ENCODE measurements around the gene NDUFAF8. TPM values are rescaled to one million over a fixed set of nuclear protein-coding genes. Genes with fewer than 3 reads are reported as not detected.

Gene NDUFAF8
- total RNA-seq, 2 donors from 2014 or later = 33.4 to 68.0 TPM

DNA sequence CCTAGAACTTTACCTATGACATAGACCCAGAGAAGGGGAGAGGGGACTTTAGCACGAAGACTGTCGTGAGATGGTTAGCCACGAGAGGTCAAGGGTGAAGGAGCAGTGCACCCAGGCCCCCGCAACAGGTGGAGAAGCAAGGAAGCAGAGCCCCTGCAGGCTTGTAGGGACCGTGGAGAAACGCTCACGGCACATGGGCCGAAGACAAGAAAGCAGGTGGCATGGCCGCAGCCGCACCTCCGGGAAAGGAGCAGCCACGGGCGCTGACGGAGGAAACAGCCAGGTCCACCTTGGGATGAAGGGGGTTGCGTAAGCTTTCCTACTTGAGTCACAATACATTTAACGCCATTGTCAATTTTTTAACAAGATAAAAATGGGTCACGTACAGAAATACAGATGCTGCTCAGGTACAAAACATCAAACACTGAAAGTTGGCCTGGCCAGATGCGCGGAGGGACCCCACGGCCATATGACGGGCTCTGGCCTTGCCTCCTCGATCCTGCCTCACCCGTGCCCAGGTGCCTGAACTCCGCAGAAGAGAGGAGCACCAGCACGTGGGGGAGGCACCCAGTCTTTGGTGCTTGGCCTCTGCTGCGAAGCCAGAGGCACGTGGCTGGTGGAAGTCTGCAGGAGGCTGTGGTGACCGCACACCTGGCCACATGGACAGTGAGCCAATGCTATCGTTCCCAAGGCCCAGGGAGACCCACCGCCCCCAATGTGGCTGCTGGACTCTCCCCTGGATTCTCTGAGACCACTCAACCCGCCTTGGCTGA lies 34.8 kb downstream of the NDUFAF8 start:
- H3K27ac Mint-ChIP-seq = peak overlapping the region; percentile 28
- no peak for ATAC-seq (replicated peaks)
- H3K27me3 Mint-ChIP-seq = no peaks in the 10 kb centered on the region
- H3K4me1 Mint-ChIP-seq = no peaks in the 10 kb centered on the region
- no peaks in the 10 kb centered on the region for H3K9me3 Mint-ChIP-seq
- peaks cover 76% of the 10 kb centered on the region for H3K36me3 Mint-ChIP-seq (ENCODE audit: low read depth)
- H3K4me3 Mint-ChIP-seq = no peak overlapping the region

GRCh38 chr17:81274471-81274855 lies 35.3 kb downstream of the NDUFAF8 start:
- Mint-ChIP-seq H3K27me3 (no peaks in the 10 kb centered on the region), H3K27ac (no peak overlapping the region)

DNA sequence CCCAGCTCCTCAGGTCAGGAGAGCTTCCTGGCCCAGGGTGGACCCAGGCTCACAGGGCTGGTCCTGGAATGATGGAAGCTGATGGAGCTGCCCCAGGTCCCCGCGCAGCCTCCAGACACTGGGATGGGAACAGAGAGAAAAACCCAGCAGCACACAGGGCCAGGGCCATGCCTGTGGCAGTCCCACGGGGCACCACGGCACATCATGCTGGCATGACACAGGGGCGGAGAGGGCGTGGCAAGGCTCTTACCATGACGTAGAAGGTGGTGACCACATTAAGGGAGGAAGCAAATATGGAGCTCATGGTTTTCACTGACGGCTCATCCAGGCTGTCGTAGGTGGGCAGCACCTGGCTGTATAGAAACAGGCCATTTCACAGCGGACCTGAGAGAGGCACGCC lies 37.7 kb downstream of the NDUFAF8 start:
- H3K4me1 Mint-ChIP-seq = no peaks in the 10 kb centered on the region
- no peaks in the 10 kb centered on the region for H3K9me3 Mint-ChIP-seq
- no peak for ATAC-seq (replicated peaks)
- no peaks in the 10 kb centered on the region for H3K27me3 Mint-ChIP-seq
- H3K36me3 Mint-ChIP-seq (ENCODE audit: low read depth) = peaks cover 66% of the 10 kb centered on the region
- H3K27ac Mint-ChIP-seq = no peak overlapping the region
- H3K4me3 Mint-ChIP-seq = no peak overlapping the region

More at GRCh38 chr17:81274471-81274855, 35.3 kb downstream of the NDUFAF8 start:
- H3K4me1 Mint-ChIP-seq = no peaks in the 10 kb centered on the region
- no peaks in the 10 kb centered on the region for H3K9me3 Mint-ChIP-seq
- H3K36me3 Mint-ChIP-seq (ENCODE audit: low read depth) = peaks cover 76% of the 10 kb centered on the region
- no peak for ATAC-seq (replicated peaks)
- no peak overlapping the region for H3K4me3 Mint-ChIP-seq

- ATAC-seq (replicated peaks) = no peak
- Mint-ChIP-seq H3K27ac (no peak overlapping the region), H3K9me3 (no peaks in the 10 kb centered on the region), H3K4me1 (no peaks in the 10 kb centered on the region), H3K27me3 (no peaks in the 10 kb centered on the region), H3K4me3 (no peak overlapping the region), H3K36me3 (ENCODE audit: low read depth) (peaks cover 59% of the 10 kb centered on the region)
Observed at GRCh38 chr17:81277421-81277820, 38.3 kb downstream of the NDUFAF8 start.

DNA sequence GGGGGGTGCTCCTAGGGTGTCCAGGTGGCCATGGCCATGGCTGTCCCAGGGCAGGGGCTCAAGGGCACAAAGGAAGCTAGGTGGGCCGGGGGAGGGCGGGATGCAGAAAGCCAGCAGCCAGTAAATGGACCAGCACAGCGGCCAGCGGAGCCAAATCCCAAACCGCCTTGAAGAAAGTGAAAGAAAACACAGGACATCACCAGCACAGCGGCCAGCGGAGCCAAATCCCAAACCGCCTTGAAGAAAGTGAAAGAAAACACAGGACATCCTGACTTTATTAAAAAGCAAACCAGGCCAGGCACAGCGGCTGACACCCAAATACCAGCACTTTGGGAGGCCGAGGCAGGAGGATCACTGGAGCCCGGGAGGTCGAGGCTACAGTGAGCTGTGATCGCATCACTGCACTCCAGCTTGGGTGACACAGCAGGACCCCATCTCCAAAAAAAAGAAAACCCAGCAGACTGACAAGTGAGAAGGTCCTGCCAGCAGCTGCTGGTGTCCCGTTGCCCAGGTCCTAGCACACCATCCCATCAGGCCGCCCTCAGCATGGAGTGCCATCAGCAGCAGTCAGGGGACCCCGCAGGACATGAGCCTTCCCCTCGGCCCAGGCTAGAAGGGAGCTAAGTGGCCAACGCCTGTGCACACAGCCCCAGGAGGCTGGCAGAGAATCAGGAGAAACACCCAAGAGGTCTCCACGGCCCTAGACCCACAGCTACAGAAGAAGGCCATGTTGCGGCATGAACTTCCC lies 39.0 kb downstream of the NDUFAF8 start:
- Mint-ChIP-seq H3K27ac (no peak overlapping the region), H3K27me3 (no peaks in the 10 kb centered on the region), H3K9me3 (no peaks in the 10 kb centered on the region), H3K4me3 (no peak overlapping the region), H3K36me3 (ENCODE audit: low read depth) (peaks cover 52% of the 10 kb centered on the region), H3K4me1 (no peaks in the 10 kb centered on the region)
- ATAC-seq (replicated peaks) = no peak

DNA sequence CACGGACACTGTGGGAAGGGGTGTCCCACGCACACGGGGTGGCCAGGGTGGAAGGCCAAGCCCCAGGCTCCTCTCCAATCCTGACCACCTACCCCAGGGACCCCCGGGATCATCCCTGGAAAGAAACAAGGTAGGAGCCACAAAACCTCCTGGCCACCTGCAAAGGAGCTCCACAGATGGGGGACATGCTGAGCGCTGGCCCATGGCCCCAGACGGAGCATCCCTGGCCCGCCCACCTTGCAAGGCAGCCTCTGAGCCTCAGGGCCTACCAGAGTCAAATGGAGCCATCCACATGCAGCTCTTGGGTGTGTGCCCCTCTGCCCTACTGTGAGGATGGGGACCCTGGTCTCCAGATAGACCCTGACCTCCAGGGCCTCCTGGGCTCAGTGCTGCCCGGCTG lies 39.7 kb downstream of the NDUFAF8 start:
- H3K9me3 Mint-ChIP-seq = no peaks in the 10 kb centered on the region
- H3K27ac Mint-ChIP-seq = no peak overlapping the region
- no peaks in the 10 kb centered on the region for H3K27me3 Mint-ChIP-seq
- no peaks in the 10 kb centered on the region for H3K4me1 Mint-ChIP-seq
- no peak overlapping the region for H3K4me3 Mint-ChIP-seq
- ATAC-seq (replicated peaks) = no peak
- peaks cover 45% of the 10 kb centered on the region for H3K36me3 Mint-ChIP-seq (ENCODE audit: low read depth)

- ATAC-seq (replicated peaks) = no peak
- H3K4me1 Mint-ChIP-seq = no peaks in the 10 kb centered on the region
- no peak overlapping the region for H3K4me3 Mint-ChIP-seq
- peaks cover 50% of the 10 kb centered on the region for H3K36me3 Mint-ChIP-seq (ENCODE audit: low read depth)
- H3K27me3 Mint-ChIP-seq = no peaks in the 10 kb centered on the region
- H3K27ac Mint-ChIP-seq = no peak overlapping the region
- no peaks in the 10 kb centered on the region for H3K9me3 Mint-ChIP-seq
Observed at GRCh38 chr17:81279278-81280275, 40.5 kb downstream of the NDUFAF8 start.

GRCh38 chr17:81280571-81280970 lies 41.5 kb downstream of the NDUFAF8 start:
- no peaks in the 10 kb centered on the region for H3K27me3 Mint-ChIP-seq
- ATAC-seq (replicated peaks) = no peak
- H3K9me3 Mint-ChIP-seq = no peaks in the 10 kb centered on the region
- H3K4me1 Mint-ChIP-seq = peaks cover 5% of the 10 kb centered on the region
- H3K36me3 Mint-ChIP-seq (ENCODE audit: low read depth) = peaks cover 54% of the 10 kb centered on the region
- no peak overlapping the region for H3K4me3 Mint-ChIP-seq
- H3K27ac Mint-ChIP-seq = no peak overlapping the region

GRCh38 chr17:81282141-81282540 lies 43.0 kb downstream of the NDUFAF8 start:
- no peak overlapping the region for H3K4me3 Mint-ChIP-seq
- H3K27me3 Mint-ChIP-seq = no peaks in the 10 kb centered on the region
- ATAC-seq (replicated peaks) = no peak
- H3K36me3 Mint-ChIP-seq (ENCODE audit: low read depth) = peaks cover 47% of the 10 kb centered on the region
- H3K4me1 Mint-ChIP-seq = peaks cover 9% of the 10 kb centered on the region
- no peak overlapping the region for H3K27ac Mint-ChIP-seq
- H3K9me3 Mint-ChIP-seq = no peaks in the 10 kb centered on the region

GRCh38 chr17:81282876-81283275 lies 43.8 kb downstream of the NDUFAF8 start:
- peaks cover 47% of the 10 kb centered on the region for H3K36me3 Mint-ChIP-seq (ENCODE audit: low read depth)
- ATAC-seq (replicated peaks) = no peak
- peaks cover 16% of the 10 kb centered on the region for H3K4me1 Mint-ChIP-seq
- H3K9me3 Mint-ChIP-seq = no peaks in the 10 kb centered on the region
- no peaks in the 10 kb centered on the region for H3K27me3 Mint-ChIP-seq
- no peak overlapping the region for H3K4me3 Mint-ChIP-seq
- no peak overlapping the region for H3K27ac Mint-ChIP-seq

DNA sequence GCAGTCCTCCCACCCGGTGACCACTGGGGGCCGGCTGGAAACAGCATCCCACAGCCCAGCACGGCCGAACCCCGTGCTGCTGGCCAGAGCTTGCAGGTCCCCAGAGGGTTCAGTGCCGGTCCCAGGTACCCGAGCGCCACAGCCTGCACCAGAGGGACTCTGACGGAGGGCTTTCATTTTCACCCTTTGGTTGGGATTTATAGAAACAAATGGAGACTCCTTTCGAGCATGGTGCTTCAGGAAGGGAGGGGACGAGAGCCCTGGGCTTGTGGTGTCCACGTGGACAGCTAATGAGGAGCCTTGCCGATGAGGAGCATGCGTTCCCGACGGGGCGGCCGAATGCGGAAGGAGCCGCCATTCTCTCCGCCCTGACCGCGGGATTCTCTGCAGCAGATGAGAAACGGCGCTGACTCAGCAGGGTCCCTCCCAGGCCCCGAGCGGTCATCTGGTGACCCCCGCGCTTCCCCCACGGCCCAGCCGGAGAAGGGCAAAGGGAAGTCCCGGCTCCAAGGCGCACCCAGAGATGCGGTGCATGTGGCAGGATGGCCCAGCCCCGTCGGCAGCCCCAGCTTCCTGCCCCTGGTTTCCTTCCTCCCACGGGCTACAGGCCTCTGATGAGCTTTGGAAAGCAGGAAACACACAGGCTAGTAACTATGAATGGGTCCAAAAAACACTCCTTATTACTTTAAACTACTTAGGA lies 46.2 kb downstream of the NDUFAF8 start:
- H3K36me3 Mint-ChIP-seq (ENCODE audit: low read depth) = peaks cover 49% of the 10 kb centered on the region
- no peaks in the 10 kb centered on the region for H3K27me3 Mint-ChIP-seq
- H3K4me3 Mint-ChIP-seq = peak overlapping the region; percentile 93
- ATAC-seq (replicated peaks) = peak; percentile 88
- peak overlapping the region; percentile 95 for H3K27ac Mint-ChIP-seq
- H3K9me3 Mint-ChIP-seq = no peaks in the 10 kb centered on the region
- peaks cover 20% of the 10 kb centered on the region for H3K4me1 Mint-ChIP-seq

DNA sequence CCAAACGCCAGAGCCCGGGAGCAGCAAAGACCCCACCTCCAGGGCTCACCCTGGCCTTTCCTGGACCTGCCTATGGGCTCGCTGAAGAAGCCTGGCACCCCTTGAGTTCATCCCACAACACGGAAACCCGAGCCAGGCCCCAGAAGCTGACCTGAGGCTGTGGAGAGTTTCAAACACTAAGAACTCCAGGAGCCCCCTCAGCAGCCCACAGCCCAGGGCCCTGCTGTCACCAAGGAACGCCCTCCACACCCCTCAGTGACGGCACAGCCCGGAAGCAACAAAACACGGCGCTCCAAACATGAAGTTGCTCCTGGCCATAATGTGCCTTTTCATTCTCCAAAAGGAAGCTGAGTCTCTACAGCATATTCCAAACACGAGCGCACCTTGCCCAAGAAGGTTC lies 46.8 kb downstream of the NDUFAF8 start:
- Mint-ChIP-seq H3K4me3 (peak overlapping the region; percentile 93), H3K4me1 (peaks cover 20% of the 10 kb centered on the region), H3K27ac (peak overlapping the region; percentile 95), H3K9me3 (no peaks in the 10 kb centered on the region), H3K27me3 (no peaks in the 10 kb centered on the region), H3K36me3 (ENCODE audit: low read depth) (peaks cover 52% of the 10 kb centered on the region)
- no peak for ATAC-seq (replicated peaks)

DNA sequence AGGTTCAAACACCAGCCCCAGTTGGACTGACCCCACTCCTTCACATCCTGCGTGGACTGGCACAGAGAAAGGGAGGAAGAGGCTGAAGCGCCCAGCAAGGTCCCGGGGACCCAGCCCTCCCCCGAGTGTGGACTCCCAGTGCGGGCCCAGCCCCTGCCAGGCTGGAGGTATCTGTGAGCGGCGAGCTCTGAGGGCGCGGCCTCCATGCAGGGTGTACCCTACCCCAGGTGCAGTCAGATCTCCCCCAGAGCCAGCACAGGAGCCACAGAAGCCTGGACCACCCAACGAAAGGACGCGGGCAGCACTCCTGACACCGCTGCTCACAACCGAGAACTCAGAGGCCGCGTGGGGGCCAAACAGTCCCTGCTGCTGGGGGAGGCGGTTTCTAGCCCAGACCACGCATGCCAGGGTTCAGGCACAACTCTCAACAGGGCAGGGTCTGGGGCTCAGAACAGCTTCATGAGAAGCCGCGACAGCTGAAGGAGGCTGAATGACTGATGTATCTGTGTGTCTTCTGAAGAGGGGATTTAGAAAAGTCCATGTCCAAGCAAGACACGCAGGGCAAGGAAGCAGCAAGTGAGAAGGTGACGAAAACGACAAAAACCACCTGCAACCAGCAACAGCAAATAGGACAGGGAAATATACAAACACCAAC lies 47.5 kb downstream of the NDUFAF8 start:
- peaks cover 20% of the 10 kb centered on the region for H3K4me1 Mint-ChIP-seq
- H3K4me3 Mint-ChIP-seq = peak overlapping the region; percentile 93
- H3K27me3 Mint-ChIP-seq = no peaks in the 10 kb centered on the region
- ATAC-seq (replicated peaks) = no peak
- H3K9me3 Mint-ChIP-seq = no peaks in the 10 kb centered on the region
- peak overlapping the region; percentile 95 for H3K27ac Mint-ChIP-seq
- peaks cover 55% of the 10 kb centered on the region for H3K36me3 Mint-ChIP-seq (ENCODE audit: low read depth)

Measured in activated T-helper 17 cell treated with anti-CD3 and anti-CD28 coated beads, Interleukin-2, amount 50 U/mL, for 72 hours (primary cell).